Mammary epithelial cell (primary cell): ENCODE measurements around the gene FXYD3.

ENCODE experiments used
- CTCF ChIP-seq, 2 donors: IDR thresholded peaks in 1 of 2; conservative IDR thresholded peaks in 1 of 2; 2 replicates each; pipeline ENCODE4 v1.5.1; 2011 to 2012; ENCODE audit warnings: inconsistent platforms in 2 of 2, low read length in 2 of 2, mild to moderate bottlenecking in 2 of 2, control low read depth in 1 of 2, low read depth in 1 of 2; ENCODE audit not compliant: insufficient read depth in 1 of 2; ENCODE audit errors: extremely low read depth in 1 of 2
- EZH2 ChIP-seq: IDR thresholded peaks from 2 replicates; pipeline ENCODE4 v1.6.1; 2012; ENCODE audit warnings: low read length, inconsistent platforms, borderline replicate concordance

DNA sequence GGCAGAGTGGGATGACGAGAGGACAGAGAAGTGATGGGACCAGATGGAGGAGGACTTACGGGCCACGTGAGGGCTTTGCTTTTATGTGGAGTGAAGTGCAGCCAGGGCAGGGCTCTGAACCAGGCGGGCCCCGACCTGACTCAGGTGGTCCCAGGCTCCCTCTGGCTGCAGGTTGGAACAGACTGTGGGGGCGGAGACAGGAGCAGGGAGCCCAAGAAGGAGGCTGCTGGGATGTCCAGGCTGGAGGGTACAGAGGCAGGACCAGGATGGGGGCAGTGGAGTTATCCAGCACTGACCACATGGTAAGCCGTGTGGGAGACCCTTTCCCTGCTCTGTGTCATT is 41.0 kb downstream of the FXYD3 start:
- no peak for TF ChIP-seq CTCF (conservative IDR thresholded peaks at IDR 0.05 in 1 of 2, IDR thresholded peaks at IDR 0.05 in 1 of 2; ENCODE audit: extremely low read depth in 1 of 2, insufficient read depth in 1 of 2, low read depth in 1 of 2, low read length in 2 of 2)
- no peak for TF ChIP-seq EZH2
